NCI-H2227 treated with DMSO at 0.1 percent for 48 hours (cell line): ENCODE results near the gene RSPH10B.
"Not testable (repeated sequence)": the region's sequence is repeated elsewhere in the genome, so short reads cannot be mapped to it uniquely, and the experiment has no call there.

Source experiments
- DNase-seq: peaks from one replicate; lab custom pipeline; 2025; lab: John Stamatoyannopoulos, UW

RSPH10B gene

DNA sequence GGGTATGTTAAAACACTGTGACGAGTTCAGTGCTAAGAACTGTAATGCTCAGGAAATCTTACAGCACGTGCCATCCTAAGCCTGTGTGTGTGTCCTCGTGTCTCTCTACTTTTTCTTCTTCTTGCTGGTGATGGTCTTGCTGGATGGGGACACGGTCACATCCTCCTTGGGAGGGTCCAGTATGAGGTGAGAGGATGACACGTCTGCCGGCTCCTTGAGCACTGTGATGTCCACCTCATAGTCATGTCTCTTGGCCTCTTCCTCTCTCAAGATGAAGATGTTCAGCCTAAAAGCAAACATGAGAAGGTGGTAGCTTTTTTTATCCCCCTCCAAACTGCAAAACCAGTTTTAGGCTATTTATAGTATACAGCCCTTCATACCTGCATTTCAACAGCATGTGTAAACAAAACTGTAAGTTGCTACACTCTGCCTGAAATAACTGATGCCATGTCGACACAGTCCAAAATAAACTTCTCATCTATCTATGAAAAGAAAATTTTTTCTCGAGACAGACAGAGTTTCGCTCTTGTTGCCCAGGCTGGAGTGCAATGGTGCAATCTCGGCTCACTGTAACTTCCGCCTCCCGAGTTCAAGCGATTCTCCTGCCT lies 44.1 kb downstream of the RSPH10B start:
- not testable (repeated sequence) for DNase-seq

DNA sequence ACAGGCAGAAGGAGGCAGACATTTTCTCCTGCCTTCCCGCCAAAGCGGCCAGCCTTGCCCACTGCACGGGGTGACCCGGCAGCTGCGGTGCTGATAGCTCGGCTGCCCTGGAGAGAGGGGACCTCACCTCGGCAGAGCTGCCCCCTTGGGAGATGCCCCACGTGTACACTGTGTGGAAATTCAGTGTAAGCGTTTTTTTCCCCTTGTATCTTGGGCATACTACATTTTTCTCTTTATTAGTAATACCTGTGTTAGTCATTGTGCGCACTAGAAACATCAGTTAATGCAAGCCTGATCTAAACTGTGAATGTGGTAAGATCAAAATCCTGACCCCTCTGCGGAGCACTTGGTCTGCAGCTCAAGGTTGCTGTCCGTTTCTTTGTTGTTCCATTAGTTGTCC lies 45.9 kb downstream of the RSPH10B start:
- DNase-seq = not testable (repeated sequence)

DNA sequence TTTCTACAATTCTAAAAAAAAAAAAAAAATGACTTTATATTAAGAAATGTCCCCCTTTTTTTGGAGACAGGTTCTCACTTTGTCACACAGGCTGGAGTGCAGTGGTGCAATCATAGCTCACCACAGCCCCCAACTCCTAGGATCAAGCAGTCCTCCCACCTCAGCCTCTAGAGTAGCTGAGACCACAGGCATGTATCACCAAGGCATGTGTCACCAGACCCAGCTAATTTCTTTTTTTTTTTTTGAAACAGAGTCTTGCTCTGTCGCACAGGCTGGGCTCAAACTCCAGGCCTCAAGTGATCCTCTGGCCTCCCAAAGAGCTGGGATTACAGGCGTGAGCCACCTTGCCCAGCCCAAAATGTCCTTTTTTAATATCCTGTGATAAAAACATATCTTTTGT lies 46.3 kb downstream of the RSPH10B start:
- not testable (repeated sequence) for DNase-seq

DNA sequence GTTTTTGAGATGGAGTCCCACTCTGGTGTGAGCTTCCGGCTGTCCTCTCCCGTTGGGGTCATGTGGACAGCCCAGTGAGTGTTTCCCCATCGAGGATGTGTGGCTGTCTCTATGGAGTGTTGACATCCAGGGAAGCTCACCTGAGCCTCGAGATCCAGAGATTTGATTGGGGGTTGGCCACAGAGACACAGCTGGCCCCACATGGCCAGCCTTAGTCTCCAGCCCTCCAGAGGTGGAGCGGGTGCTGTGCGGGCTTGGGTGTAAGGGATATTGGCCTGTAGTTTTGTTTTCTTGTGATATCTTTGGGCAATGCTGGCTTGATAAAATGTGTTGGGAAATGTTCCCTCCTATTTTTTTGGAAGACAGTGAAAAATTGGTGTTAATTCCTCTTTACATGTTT lies 54.0 kb downstream of the RSPH10B start:
- DNase-seq = not testable (repeated sequence)

DNA sequence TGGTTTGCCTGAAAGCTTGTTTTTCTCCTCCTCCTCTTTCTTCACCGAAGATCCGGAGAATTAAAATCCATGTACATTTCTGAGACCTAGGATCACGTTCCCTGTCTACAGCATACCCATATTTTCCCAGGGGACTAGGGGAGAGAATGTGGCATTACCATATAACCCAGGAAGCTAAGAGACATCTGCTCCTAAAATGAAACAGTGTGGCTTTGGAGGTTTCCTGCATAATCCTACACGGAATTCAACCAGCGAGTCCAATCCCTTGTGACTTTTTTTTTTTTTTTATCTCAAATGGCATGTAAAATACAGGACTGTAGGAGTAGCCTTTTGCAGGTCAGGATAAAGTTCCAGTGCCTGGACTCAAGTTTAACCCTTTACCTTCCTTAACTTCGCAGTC lies 61.7 kb downstream of the RSPH10B start:
- DNase-seq = not testable (repeated sequence)

DNA sequence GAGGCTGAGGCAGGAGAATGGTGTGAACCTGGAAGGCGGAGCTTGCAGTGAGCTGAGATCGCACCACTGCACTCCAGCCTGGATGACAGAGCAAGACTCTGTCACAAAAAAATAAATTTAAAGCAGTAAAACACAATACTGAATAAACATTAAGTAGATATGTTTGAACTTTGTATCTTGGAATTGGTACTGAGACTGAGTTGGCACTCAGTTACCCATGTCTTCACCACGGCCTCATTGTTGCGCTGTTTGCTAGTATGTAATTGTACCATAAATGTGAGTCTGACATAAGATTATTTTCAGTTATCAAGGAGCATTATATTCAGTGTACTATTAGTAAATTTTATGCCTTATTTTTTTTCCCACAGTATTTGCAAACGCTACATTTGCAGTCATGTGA lies 65.8 kb downstream of the RSPH10B start:
- not testable (repeated sequence) for DNase-seq

DNA sequence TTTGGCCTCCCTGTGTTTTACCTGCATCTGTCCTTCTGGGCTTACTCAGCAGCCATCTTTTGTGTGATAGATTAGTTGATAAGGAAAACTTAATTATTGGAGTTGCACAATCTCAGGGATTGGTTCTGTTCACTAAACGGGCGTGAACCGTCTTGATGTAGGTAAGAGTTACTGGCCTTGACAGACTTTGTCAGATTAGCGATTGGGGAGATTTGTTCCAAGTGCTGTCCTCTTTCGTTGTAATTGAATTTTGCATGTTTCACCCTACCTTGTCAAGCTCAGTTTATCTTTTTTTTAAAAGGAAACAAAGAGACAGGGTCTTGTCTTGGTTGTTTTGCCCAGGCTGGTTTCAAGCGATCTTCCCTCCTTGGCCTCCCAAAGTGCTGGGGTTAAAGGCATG lies 67.5 kb downstream of the RSPH10B start:
- not testable (repeated sequence) for DNase-seq

DNA sequence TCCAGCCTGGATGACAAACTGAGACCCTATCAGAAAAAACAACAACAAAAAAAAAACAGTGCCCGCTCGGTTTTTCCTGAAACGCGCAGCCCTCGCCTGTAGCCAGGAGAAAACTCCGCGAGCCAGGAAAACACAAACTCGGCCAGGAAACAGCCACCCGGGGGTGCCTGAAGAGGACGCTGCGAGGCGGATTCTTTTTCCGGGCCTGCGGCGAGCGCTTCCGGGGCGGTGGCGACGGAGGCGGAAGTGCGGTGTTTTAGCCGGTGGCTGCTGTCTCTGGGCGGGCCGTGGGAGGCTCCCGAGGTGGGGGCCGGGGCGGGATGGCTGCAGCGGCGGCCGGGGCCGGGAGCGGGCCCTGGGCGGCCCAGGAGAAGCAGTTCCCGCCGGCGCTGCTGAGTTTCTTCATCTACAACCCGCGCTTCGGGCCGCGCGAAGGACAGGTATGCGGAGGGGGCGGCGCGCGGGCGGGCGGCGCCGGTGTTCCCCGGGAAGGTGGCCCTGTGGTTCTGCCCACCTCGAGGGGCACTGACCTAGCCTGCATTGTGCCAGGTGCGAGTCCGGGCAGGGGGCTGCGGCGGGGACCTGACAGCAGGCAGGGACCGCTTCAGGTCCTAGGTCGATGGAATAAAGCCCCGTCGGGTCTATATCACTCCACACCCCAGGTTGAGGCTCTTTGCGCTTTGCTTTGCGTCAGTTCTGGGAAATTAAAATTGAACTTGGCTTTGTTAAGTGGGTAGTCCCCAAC lies 71.8 kb downstream of the RSPH10B start, which contains the start of gene CCZ1:
Gene CCZ1, plus strand, starts transcription at position 254 of the 745 bp plus-strand sequence. Its CDS starts 67 bp downstream, at position 321.
- peak; percentile 62 for DNase-seq

DNA sequence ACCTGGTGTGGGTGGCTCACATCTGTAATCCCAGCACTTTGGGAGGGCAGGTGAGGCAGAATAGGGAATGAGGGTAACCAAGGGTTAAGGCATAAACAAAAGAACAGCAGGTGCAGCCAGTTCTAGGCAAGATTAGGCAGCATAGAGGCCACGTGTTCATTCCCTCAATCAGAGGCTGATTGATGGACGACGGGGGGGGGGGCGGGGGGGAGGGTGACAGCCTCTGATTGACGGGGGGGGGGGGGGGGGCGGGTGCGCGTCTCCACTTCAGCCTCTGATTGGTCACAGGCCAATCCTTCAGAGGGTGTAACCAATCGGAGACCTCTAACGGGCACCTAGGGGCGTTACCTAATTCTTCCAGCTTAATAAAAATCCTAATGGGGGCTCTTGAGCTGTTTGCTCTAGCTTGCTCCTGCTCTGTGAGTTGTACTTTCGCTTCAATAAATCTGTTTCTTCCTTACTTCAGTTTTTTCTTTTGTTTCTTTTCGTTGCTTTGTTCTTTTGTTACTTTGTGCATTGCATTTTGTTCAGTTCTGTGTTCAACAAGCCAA lies 73.0 kb downstream of the RSPH10B start:
- peak; percentile 57 for DNase-seq

DNA sequence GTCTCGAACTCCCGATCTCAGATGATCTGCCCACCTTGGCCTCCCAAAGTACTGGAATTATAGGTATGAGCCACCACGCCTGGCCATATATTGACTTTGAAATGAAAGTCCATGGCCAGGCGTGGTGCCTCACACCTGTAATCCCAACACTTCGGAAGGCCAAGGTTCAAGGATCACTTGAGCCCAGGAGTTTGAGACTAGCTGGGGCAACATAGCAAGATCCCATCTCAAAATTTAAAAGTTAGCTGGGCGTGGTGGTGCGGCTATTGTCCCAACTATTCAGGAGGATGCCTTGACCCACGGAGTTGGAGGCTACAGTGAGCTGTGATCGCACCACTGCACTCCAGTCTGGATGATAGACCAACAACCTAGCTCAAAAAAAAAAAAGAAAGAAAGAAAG lies 78.0 kb downstream of the RSPH10B start:
- DNase-seq = no peak

DNA sequence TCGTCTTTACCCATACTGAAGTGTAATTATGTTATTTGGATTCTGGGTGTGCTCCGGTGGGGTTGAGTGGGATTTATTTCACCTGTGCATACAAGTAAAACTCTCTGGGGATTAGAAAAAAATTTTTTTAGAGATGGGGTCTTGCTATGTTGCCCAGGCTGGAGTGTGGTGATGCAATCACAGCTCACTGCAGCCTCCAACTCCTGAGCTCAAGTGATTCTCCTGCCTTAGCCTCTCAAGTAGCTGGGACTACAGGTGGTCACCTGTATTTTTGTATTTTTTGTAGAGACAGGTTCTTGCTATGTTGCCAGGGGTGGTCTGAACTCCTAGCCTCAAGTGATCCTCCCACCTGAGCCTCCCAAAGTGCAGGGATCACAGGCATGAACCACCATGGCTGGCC lies 80.2 kb downstream of the RSPH10B start:
- not testable (repeated sequence) for DNase-seq

DNA sequence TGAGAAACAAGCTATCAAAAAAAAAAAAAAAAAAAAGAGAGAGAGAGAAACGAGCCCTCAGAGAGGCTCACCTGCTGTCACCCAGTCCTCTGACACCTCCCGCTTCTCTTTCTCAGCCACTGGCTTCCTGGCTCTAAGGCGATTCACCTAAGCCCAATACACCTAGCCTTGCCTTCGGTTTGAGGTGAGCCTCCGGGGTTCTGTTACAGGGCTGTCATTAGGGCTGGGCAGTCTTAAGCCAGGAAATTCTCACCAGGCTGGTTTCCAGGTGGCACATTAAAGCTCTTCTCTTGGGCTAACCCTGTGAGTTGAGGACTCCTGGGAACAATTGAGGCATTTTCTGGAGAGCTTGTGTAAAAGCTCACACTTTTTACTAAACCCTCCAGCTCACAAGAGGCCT lies 82.5 kb downstream of the RSPH10B start:
- DNase-seq = not testable (repeated sequence)

DNA sequence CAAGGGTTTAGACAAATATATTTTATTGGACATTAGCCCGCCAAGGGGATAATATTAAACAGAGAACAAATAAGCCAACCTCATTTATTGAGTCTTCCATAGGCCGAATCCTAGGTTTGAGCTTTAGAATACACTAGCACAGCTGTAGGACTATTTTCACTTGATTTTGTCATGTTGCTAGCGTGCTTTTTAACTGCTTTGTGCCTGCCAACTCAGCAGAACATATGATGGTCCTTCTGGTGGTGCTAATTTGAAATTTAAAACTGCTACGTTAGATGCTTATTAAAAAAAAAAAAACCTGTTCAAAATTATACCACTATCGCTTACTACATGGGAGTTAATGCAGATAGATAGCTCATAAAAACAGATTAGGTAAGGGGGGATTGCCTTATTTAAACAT lies 86.1 kb downstream of the RSPH10B start:
- not testable (repeated sequence) for DNase-seq

DNA sequence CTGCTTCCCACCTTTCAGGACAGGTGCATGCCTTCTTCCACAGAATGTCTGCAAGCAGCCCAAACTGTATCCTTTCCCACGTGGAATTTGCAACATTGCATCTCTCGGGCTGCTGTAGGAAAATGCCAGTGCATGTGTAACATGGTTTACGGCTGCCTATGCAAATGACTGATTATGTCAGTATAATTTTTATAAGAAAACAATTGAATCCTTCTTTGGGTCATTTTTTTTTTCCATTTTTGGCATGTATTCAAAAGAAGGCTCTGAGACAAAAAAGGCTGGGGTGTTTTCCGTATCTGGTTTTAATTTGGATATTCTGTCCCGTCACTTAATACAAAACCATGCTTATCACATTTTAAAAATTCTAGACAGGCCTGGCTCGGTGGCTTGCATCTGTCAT lies 90.4 kb downstream of the RSPH10B start:
- not testable (repeated sequence) for DNase-seq

DNA sequence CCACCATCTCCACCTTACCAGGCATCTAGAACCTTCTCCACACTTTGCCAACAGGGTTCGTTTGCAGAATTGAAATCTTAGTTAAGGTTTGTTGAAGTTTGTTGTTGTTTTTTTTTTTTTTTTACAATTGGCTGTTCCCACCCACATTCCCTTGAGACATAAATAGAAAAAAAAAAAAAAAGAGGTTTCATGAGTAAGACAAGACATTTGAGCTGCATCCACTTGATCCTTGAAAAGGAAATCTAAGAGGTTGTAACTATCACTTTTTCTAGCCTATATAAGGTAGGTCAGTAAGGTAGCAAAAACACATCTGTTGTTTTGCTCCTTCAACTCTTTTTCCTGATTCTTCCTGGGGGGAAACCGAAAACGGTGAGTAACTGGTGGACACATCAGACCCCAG lies 90.9 kb downstream of the RSPH10B start:
- DNase-seq = not testable (repeated sequence)
